HEK293 (cell line): ENCODE results near the gene SPNS2.

Source experiments
- CTCF ChIA-PET: fragments of 350-600 bp; formaldehyde crosslinking; extraction: SDS; loops from one replicate; lab custom pipeline; 2021; ENCODE audit warnings: antibody characterized with exemption; lab: Yijun Ruan, JAX
- POLR2A ChIA-PET: fragments of 300-600 bp; formaldehyde crosslinking; extraction: SDS; loops from one replicate; lab custom pipeline; 2020; ENCODE audit warnings: antibody characterized with exemption, inconsistent platforms; lab: Yijun Ruan, JAX
- H3K27ac ChIP-seq: fragments of 200-500 bp; sonication (Bioruptor generic); 2 replicates; pipeline ENCODE4 v1.5.1; 2014; ENCODE audit warnings: low read depth, low read length, control low read depth, inconsistent platforms; ENCODE audit errors: extremely low read depth
- H3K36me3 ChIP-seq, 2 experiments: fragments of 200-500 bp in 1 of 2; sonication (Bioruptor generic) in 1 of 2; 1 replicate in 1 of 2; 2 replicates in 1 of 2; pipeline ENCODE4 v1.5.1; 2014 to 2017; ENCODE audit warnings: inconsistent platforms in 2 of 2, low read length in 2 of 2; ENCODE audit not compliant: control insufficient read depth in 2 of 2, insufficient read depth in 1 of 2
- H3K4me1 ChIP-seq: fragments of 200-500 bp; sonication (Bioruptor generic); 2 replicates; pipeline ENCODE4 v1.5.1; 2014; ENCODE audit warnings: mild to moderate bottlenecking, low read length, inconsistent platforms; ENCODE audit not compliant: control insufficient read depth, insufficient read depth
- H3K4me3 ChIP-seq: 2 replicates; pipeline ENCODE4 v1.5.1; 2011; ENCODE audit warnings: low read depth, mild to moderate bottlenecking, control low read depth, low read length, moderate library complexity
- H3K9me3 ChIP-seq: fragments of 200-500 bp; sonication (Bioruptor generic); 2 replicates; pipeline ENCODE4 v1.5.1; 2014; ENCODE audit warnings: low read depth, low read length, inconsistent platforms; ENCODE audit not compliant: control insufficient read depth, insufficient read depth
- BCL6B ChIP-seq: fragments of 450-650 bp; formaldehyde crosslinking; IDR thresholded peaks from 2 replicates; pipeline ENCODE4 v1.5.1; 2017; ENCODE audit warnings: missing biosample characterization, missing genetic modification characterization
- GLIS1 ChIP-seq: fragments of 450-650 bp; formaldehyde crosslinking; IDR thresholded peaks from 2 replicates; pipeline ENCODE4 v1.5.1; 2016; ENCODE audit warnings: missing biosample characterization, missing genetic modification characterization
- HIC1 ChIP-seq: fragments of 450-650 bp; formaldehyde crosslinking; IDR thresholded peaks from 2 replicates; pipeline ENCODE4 v1.5.1; 2016; ENCODE audit warnings: missing biosample characterization, missing genetic modification characterization
- MZF1 ChIP-seq: fragments of 450-650 bp; formaldehyde crosslinking; IDR thresholded peaks from 2 replicates; pipeline ENCODE4 v1.5.1; 2017; ENCODE audit warnings: missing biosample characterization, missing genetic modification characterization, borderline replicate concordance
- REST ChIP-seq: fragments of 450-650 bp; formaldehyde crosslinking; IDR thresholded peaks from 2 replicates; pipeline ENCODE4 v1.5.1; 2016; ENCODE audit warnings: missing biosample characterization, missing genetic modification characterization
- SP7 ChIP-seq: fragments of 450-650 bp; formaldehyde crosslinking; IDR thresholded peaks from 2 replicates; pipeline ENCODE4 v1.5.1; 2016; ENCODE audit warnings: missing biosample characterization, missing genetic modification characterization
- ZFP3 ChIP-seq: fragments of 450-650 bp; formaldehyde crosslinking; IDR thresholded peaks from 2 replicates; pipeline ENCODE4 v1.5.1; 2016; ENCODE audit warnings: low read depth, missing biosample characterization, missing genetic modification characterization
- ZNF10 ChIP-seq: fragments of 450-650 bp; formaldehyde crosslinking; IDR thresholded peaks from 2 replicates; pipeline ENCODE4 v1.5.1; 2017; ENCODE audit warnings: missing biosample characterization, missing genetic modification characterization
- ZNF114 ChIP-seq: fragments of 450-650 bp; formaldehyde crosslinking; IDR thresholded peaks from 2 replicates; pipeline ENCODE4 v1.5.0; 2017; ENCODE audit warnings: missing biosample characterization, missing genetic modification characterization
- ZNF132 ChIP-seq: fragments of 450-650 bp; formaldehyde crosslinking; IDR thresholded peaks from 2 replicates; pipeline ENCODE4 v1.5.1; 2017; ENCODE audit warnings: missing biosample characterization, missing genetic modification characterization, borderline replicate concordance
- ZNF148 ChIP-seq: fragments of 450-650 bp; formaldehyde crosslinking; IDR thresholded peaks from 2 replicates; pipeline ENCODE4 v1.5.0; 2017; ENCODE audit warnings: missing biosample characterization, missing genetic modification characterization, borderline replicate concordance
- ZNF174 ChIP-seq: fragments of 450-650 bp; formaldehyde crosslinking; IDR thresholded peaks from 2 replicates; pipeline ENCODE4 v1.5.0; 2017; ENCODE audit warnings: missing biosample characterization, mild to moderate bottlenecking, missing genetic modification characterization
- ZNF266 ChIP-seq: fragments of 450-650 bp; formaldehyde crosslinking; IDR thresholded peaks from 2 replicates; pipeline ENCODE4 v1.5.1; 2016; ENCODE audit warnings: missing biosample characterization, missing genetic modification characterization, low read depth
- ZNF324 ChIP-seq: fragments of 450-650 bp; formaldehyde crosslinking; IDR thresholded peaks from 2 replicates; pipeline ENCODE4 v1.5.1; 2016; ENCODE audit warnings: missing biosample characterization, missing genetic modification characterization
- ZNF335 ChIP-seq: fragments of 450-650 bp; formaldehyde crosslinking; conservative IDR thresholded peaks from 2 replicates; pipeline ENCODE4 v1.5.1; 2016; ENCODE audit warnings: missing biosample characterization, missing genetic modification characterization
- ZNF341 ChIP-seq: fragments of 450-650 bp; formaldehyde crosslinking; IDR thresholded peaks from 2 replicates; pipeline ENCODE4; 2016; ENCODE audit warnings: low read depth, missing biosample characterization, missing genetic modification characterization
- ZNF394 ChIP-seq: fragments of 450-650 bp; formaldehyde crosslinking; IDR thresholded peaks from 2 replicates; pipeline ENCODE4 v1.5.1; 2016; ENCODE audit warnings: missing biosample characterization, missing genetic modification characterization, mild to moderate bottlenecking, moderate library complexity, borderline replicate concordance
- ZNF555 ChIP-seq: fragments of 450-650 bp; formaldehyde crosslinking; conservative IDR thresholded peaks from 2 replicates; pipeline ENCODE4 v1.5.1; 2017; ENCODE audit warnings: missing biosample characterization, mild to moderate bottlenecking, missing genetic modification characterization, inconsistent platforms
- ZNF560 ChIP-seq: fragments of 450-650 bp; formaldehyde crosslinking; IDR thresholded peaks from 2 replicates; pipeline ENCODE4 v1.5.1; 2017; ENCODE audit warnings: missing biosample characterization, missing genetic modification characterization, borderline replicate concordance
- ZNF561 ChIP-seq: fragments of 450-650 bp; IDR thresholded peaks from 2 replicates; pipeline ENCODE4 v1.5.1; 2018; ENCODE audit warnings: missing biosample characterization, missing genetic modification characterization, borderline replicate concordance
- ZXDB ChIP-seq: fragments of 450-650 bp; formaldehyde crosslinking; IDR thresholded peaks from 2 replicates; pipeline ENCODE4 v1.5.1; 2016; ENCODE audit warnings: missing biosample characterization, missing genetic modification characterization

The SPNS2 gene

GRCh38 chr17:4554441-4554996 is 55.8 kb downstream of the SPNS2 start:
- Histone ChIP-seq H3K4me3 (peak overlapping the region; percentile 73), H3K27ac (peak overlapping the region; percentile 25; the same call in 1 of the 2 replicates), H3K9me3 (no peaks in the 10 kb centered on the region), H3K4me1 (peaks cover 6% of the 10 kb centered on the region; the same call in 1 of the 2 replicates), H3K36me3 (peaks cover 27 to 49% of the 10 kb centered on the region in 2 experiments)
- no peak for TF ChIP-seq ZNF324
- 0 out of 2 replicates have a peak, but pooled peaks have one; percentile 14 for TF ChIP-seq REST (tag by site-specific recombination)
- TF ChIP-seq HIC1 (tag by site-specific recombination) = peak; percentile 59; the same call in 1 of the 2 replicates
- POLR2A ChIA-PET = no interaction called here
- CTCF ChIA-PET = interaction anchor here (4.2 kb wide), 1 partner anchor 12 kb away, joined by 32 read pairs; no protein-coding TSS in a partner anchor

- peak within 1 kb of the TSS; percentile 75 for H3K27ac ChIP-seq
- CTCF ChIA-PET = interaction anchor here (0.5 to 4.2 kb wide), 4 partner anchors 10 to 82 kb away, joined by 3 to 32 read pairs (median 5); no protein-coding TSS in a partner anchor
- H3K36me3 ChIP-seq = peaks cover 23 to 42% of the 10 kb centered on the region in 2 experiments
- H3K9me3 ChIP-seq = no peaks in the 10 kb centered on the region
- peak within 1 kb of the TSS; percentile 73 for H3K4me3 ChIP-seq
- H3K4me1 ChIP-seq = peaks cover 6% of the 10 kb centered on the region; the same call in 1 of the 2 replicates
- POLR2A ChIA-PET = interaction anchor here (0.5 to 1.6 kb wide), 16 partner anchors 10 to 443 kb away, joined by 3 to 16 read pairs (median 4); partner anchors contain the start of genes CYB5D2, KIF1C, SPNS2 and ZZEF1
- TF ChIP-seq ZXDB (no peak), SP7 (tag by site-specific recombination) (peak; percentile 65), ZNF394 (peak; percentile 95), ZNF335 (tag by site-specific recombination) (peak; percentile 82), MZF1 (tag by site-specific recombination) (no peak), ZNF10 (tag by site-specific recombination) (no peak), ZNF561 (tag by site-specific recombination) (peak; percentile 63; the same call in 1 of the 2 replicates), ZNF148 (tag by site-specific recombination) (no peak), ZNF555 (tag by site-specific recombination) (no peak), BCL6B (tag by site-specific recombination) (no peak), ZNF132 (tag by site-specific recombination) (no peak), ZNF266 (no peak), ZFP3 (tag by site-specific recombination) (no peak), ZNF560 (no peak), ZNF114 (no peak), ZNF341 (tag by site-specific recombination) (peak; percentile 95), GLIS1 (tag by site-specific recombination) (peak; percentile 68), ZNF174 (tag by site-specific recombination) (no peak)
Measured at GRCh38 chr17:4554997-4555799, 56.5 kb downstream of the SPNS2 start, which contains the start of gene MYBBP1A. TSS of gene MYBBP1A (minus strand) at chr17:4555384. CDS start at chr17:4555324, 60 bp downstream.
